Naive thymus-derived CD8-positive, alpha-beta T cell (primary cell): ENCODE results near the gene CAMK1D. TPM values are rescaled to one million over a fixed set of nuclear protein-coding genes. Genes with fewer than 3 reads are reported as not detected.
A peak's percentile ranks its signal among the peaks of the same experiment; 100 is the strongest.

Source experiments
- ATAC-seq, 2 donors: fragments of 150-1000 bp; cut with Tn5 transposase in 1 of 2; sonication (Bioruptor Pico), chemical (Tn5 transposase) in 1 of 2; 1 replicate in 1 of 2; 2 replicates in 1 of 2; pipeline ENCODE4 v1.10.0; 2021; ENCODE audit warnings: mild to moderate bottlenecking in 2 of 2, moderate library complexity in 2 of 2
- POLR2A ChIA-PET: fragments of 350-600 bp; sonication (Branson Sonifier 250); formaldehyde crosslinking; loops from one replicate; lab custom pipeline; 2021; ENCODE audit warnings: antibody characterized with exemption; lab: Charles Lee
- DNase-seq, 10 donors: peaks; one replicate each; pipeline versions ENCODE4 v3.0.0 to v3.0.0-alpha.2; 2020 to 2022
- H3K27ac Mint-ChIP-seq, 10 donors: one replicate each; pipeline ENCODE4 v1.8.0; 2020 to 2022; ENCODE audit warnings: mild to moderate bottlenecking in 10 of 10, mixed read lengths in 10 of 10, moderate library complexity in 4 of 10, inconsistent platforms in 1 of 10
- H3K27me3 Mint-ChIP-seq, 5 donors: one replicate each; pipeline ENCODE4 v1.8.0; 2021 to 2022; ENCODE audit warnings: mixed read lengths in 5 of 5
- H3K36me3 Mint-ChIP-seq, 3 donors: one replicate each; pipeline ENCODE4 v1.8.0; 2020 to 2022; ENCODE audit warnings: mixed read lengths in 3 of 3, mild to moderate bottlenecking in 2 of 3, inconsistent platforms in 1 of 3
- H3K4me1 Mint-ChIP-seq, 4 donors: one replicate each; pipeline ENCODE4 v1.8.0; 2021 to 2022; ENCODE audit warnings: mixed read lengths in 4 of 4
- H3K4me3 Mint-ChIP-seq, 10 donors: one replicate each; pipeline ENCODE4 v1.8.0; 2020 to 2022; ENCODE audit warnings: mild to moderate bottlenecking in 10 of 10, mixed read lengths in 10 of 10, moderate library complexity in 6 of 10, inconsistent platforms in 1 of 10
- H3K9me3 Mint-ChIP-seq, 9 donors: one replicate each; pipeline ENCODE4 v1.8.0; 2020 to 2022; ENCODE audit warnings: mixed read lengths in 9 of 9, mild to moderate bottlenecking in 3 of 9, inconsistent platforms in 1 of 9, moderate library complexity in 1 of 9
- polyA plus RNA-seq, 3 donors: library from polyadenylated mRNA; unstranded; fragments of 300-500 nt; fragmentation: Illumina TruSeq; gene quantifications; one replicate each; pipeline ENCODE4 v1.2.3, GENCODE V29; 2021
- total RNA-seq, 8 experiments: library from RNA in 2 of 8; stranded (reverse) in 2 of 8; gene quantifications; one replicate each; pipeline ENCODE4 v1.2.3 and lab custom pipeline; 2021 to 2026

The CAMK1D gene
- total and polyA plus RNA-seq, 5 experiments from 2014 or later, result 7.5 to 18.5 (median 12.3) TPM

GRCh38 chr10:12625393-12626023 is 276.2 kb downstream of the CAMK1D start:
- DNase-seq, result no peak
- ATAC-seq, result no peak
- peak overlapping the region in 3 of 10 donors; percentile 22 to 75 (median 31) for H3K27ac Mint-ChIP-seq
- H3K36me3 Mint-ChIP-seq, result peaks cover 0 to 7% (median 0%) of the 10 kb centered on the region in 3 donors
- H3K9me3 Mint-ChIP-seq, result peaks cover 0 to 3% (median 0%) of the 10 kb centered on the region in 9 donors
- peaks cover 9 to 24% (median 18%) of the 10 kb centered on the region in 4 donors for H3K4me1 Mint-ChIP-seq
- H3K4me3 Mint-ChIP-seq, result no peak overlapping the region
- POLR2A ChIA-PET, result interaction anchor here (0.6 to 0.7 kb wide), 3 partner anchors 31 to 135 kb away, joined by 3 to 6 read pairs (median 3); no protein-coding TSS in a partner anchor
- no peaks in the 10 kb centered on the region for H3K27me3 Mint-ChIP-seq

GRCh38 chr10:12628153-12628552 is 278.8 kb downstream of the CAMK1D start:
- POLR2A ChIA-PET, result no interaction called here
- H3K27ac Mint-ChIP-seq, result peak overlapping the region in 1 of 10 donors; percentile 5
- H3K4me3 Mint-ChIP-seq, result no peak overlapping the region
- H3K27me3 Mint-ChIP-seq, result no peaks in the 10 kb centered on the region
- H3K4me1 Mint-ChIP-seq, result peaks cover 7 to 22% (median 15%) of the 10 kb centered on the region in 4 donors
- DNase-seq (no peak), ATAC-seq (no peak)
- peaks cover 0 to 7% (median 0%) of the 10 kb centered on the region in 3 donors for H3K36me3 Mint-ChIP-seq
- H3K9me3 Mint-ChIP-seq, result peaks cover 0 to 3% (median 0%) of the 10 kb centered on the region in 9 donors

- no peak overlapping the region for H3K4me3 Mint-ChIP-seq
- peak overlapping the region in 5 of 10 donors; percentile 2 to 83 (median 24) for H3K27ac Mint-ChIP-seq
- DNase-seq (no peak), ATAC-seq (no peak)
- H3K36me3 Mint-ChIP-seq, result no peaks in the 10 kb centered on the region
- no peaks in the 10 kb centered on the region for H3K27me3 Mint-ChIP-seq
- peaks cover 7 to 26% (median 17%) of the 10 kb centered on the region in 4 donors for H3K4me1 Mint-ChIP-seq
- POLR2A ChIA-PET, result no interaction called here
- H3K9me3 Mint-ChIP-seq, result peaks cover 0 to 2% (median 0%) of the 10 kb centered on the region in 9 donors
These were observed 279.8 kb downstream of the CAMK1D start for GRCh38 chr10:12628964-12629766.

GRCh38 chr10:12629767-12630165 is 280.4 kb downstream of the CAMK1D start:
- H3K27ac Mint-ChIP-seq, result peak overlapping the region in 3 of 10 donors; percentile 7 to 47 (median 21)
- ATAC-seq, result no peak
- no peaks in the 10 kb centered on the region for H3K27me3 Mint-ChIP-seq
- H3K4me3 Mint-ChIP-seq, result no peak overlapping the region
- no peak for DNase-seq
- POLR2A ChIA-PET, result no interaction called here
- no peaks in the 10 kb centered on the region for H3K36me3 Mint-ChIP-seq
- no peaks in the 10 kb centered on the region for H3K9me3 Mint-ChIP-seq
- peaks cover 10 to 30% (median 20%) of the 10 kb centered on the region in 4 donors for H3K4me1 Mint-ChIP-seq

GRCh38 chr10:12631216-12631615 is 281.9 kb downstream of the CAMK1D start:
- no peaks in the 10 kb centered on the region for H3K9me3 Mint-ChIP-seq
- DNase-seq (no peak), ATAC-seq (no peak)
- H3K36me3 Mint-ChIP-seq, result no peaks in the 10 kb centered on the region
- no peak overlapping the region for H3K4me3 Mint-ChIP-seq
- H3K27ac Mint-ChIP-seq, result no peak overlapping the region
- POLR2A ChIA-PET, result no interaction called here
- H3K4me1 Mint-ChIP-seq, result peaks cover 16 to 44% (median 33%) of the 10 kb centered on the region in 4 donors
- no peaks in the 10 kb centered on the region for H3K27me3 Mint-ChIP-seq

GRCh38 chr10:12631787-12632562 is 282.6 kb downstream of the CAMK1D start:
- no peak for DNase-seq
- Mint-ChIP-seq H3K27me3 (no peaks in the 10 kb centered on the region), H3K4me3 (no peak overlapping the region), H3K27ac (peak overlapping the region in 2 of 10 donors; percentile 29 to 53), H3K9me3 (no peaks in the 10 kb centered on the region), H3K36me3 (no peaks in the 10 kb centered on the region), H3K4me1 (peaks cover 16 to 49% (median 40%) of the 10 kb centered on the region in 4 donors)
- POLR2A ChIA-PET, result interaction anchor here (0.6 kb wide), 1 partner anchor 59 kb away, joined by 3 read pairs; no protein-coding TSS in a partner anchor
- ATAC-seq, result no peak

- ATAC-seq (no peak), DNase-seq (no peak)
- POLR2A ChIA-PET, result no interaction called here
- Mint-ChIP-seq H3K4me1 (peaks cover 15 to 56% (median 41%) of the 10 kb centered on the region in 4 donors), H3K4me3 (peak overlapping the region in 1 of 10 donors; percentile 31), H3K9me3 (no peaks in the 10 kb centered on the region), H3K27ac (peak overlapping the region in 4 of 10 donors; percentile 75 to 88 (median 86)), H3K27me3 (no peaks in the 10 kb centered on the region), H3K36me3 (no peaks in the 10 kb centered on the region)
These were observed 284.7 kb downstream of the CAMK1D start for GRCh38 chr10:12633776-12634620.

GRCh38 chr10:12634621-12634931 is 285.2 kb downstream of the CAMK1D start:
- Mint-ChIP-seq H3K27me3 (no peaks in the 10 kb centered on the region), H3K4me3 (peak overlapping the region in 3 of 10 donors; percentile 11 to 23 (median 20)), H3K36me3 (no peaks in the 10 kb centered on the region), H3K4me1 (peaks cover 15 to 50% (median 37%) of the 10 kb centered on the region in 4 donors), H3K27ac (peak overlapping the region in 6 of 10 donors; percentile 83 to 91 (median 87)), H3K9me3 (no peaks in the 10 kb centered on the region)
- POLR2A ChIA-PET, result no interaction called here
- ATAC-seq (no peak), DNase-seq (no peak)

GRCh38 chr10:12635127-12635541 is 285.8 kb downstream of the CAMK1D start:
- peaks cover 15 to 46% (median 37%) of the 10 kb centered on the region in 4 donors for H3K4me1 Mint-ChIP-seq
- no peaks in the 10 kb centered on the region for H3K9me3 Mint-ChIP-seq
- no peaks in the 10 kb centered on the region for H3K27me3 Mint-ChIP-seq
- peak in 6 of 10 donors; percentile 4 to 31 (median 15) for DNase-seq
- peaks cover 0 to under 1% (median 0%) of the 10 kb centered on the region in 3 donors for H3K36me3 Mint-ChIP-seq
- H3K27ac Mint-ChIP-seq, result peak overlapping the region in 7 of 10 donors; percentile 39 to 91 (median 87)
- POLR2A ChIA-PET, result no interaction called here
- ATAC-seq, result peak in 1 of 2 donors; percentile 88
- H3K4me3 Mint-ChIP-seq, result peak overlapping the region in 7 of 10 donors; percentile 11 to 68 (median 23)

- H3K4me3 Mint-ChIP-seq, result no peak overlapping the region
- peaks cover 0 to 3% (median 0%) of the 10 kb centered on the region in 3 donors for H3K36me3 Mint-ChIP-seq
- H3K9me3 Mint-ChIP-seq, result no peaks in the 10 kb centered on the region
- DNase-seq, result no peak
- peaks cover 15 to 41% (median 35%) of the 10 kb centered on the region in 4 donors for H3K4me1 Mint-ChIP-seq
- no peak for ATAC-seq
- POLR2A ChIA-PET, result no interaction called here
- H3K27me3 Mint-ChIP-seq, result no peaks in the 10 kb centered on the region
- H3K27ac Mint-ChIP-seq, result peak overlapping the region in 3 of 10 donors; percentile 12 to 27 (median 14)
These were observed 287.2 kb downstream of the CAMK1D start for GRCh38 chr10:12636571-12636970.

GRCh38 chr10:12637649-12638048 is 288.3 kb downstream of the CAMK1D start:
- Mint-ChIP-seq H3K36me3 (peaks cover 0 to 3% (median 0%) of the 10 kb centered on the region in 3 donors), H3K4me1 (peaks cover 15 to 41% (median 35%) of the 10 kb centered on the region in 4 donors), H3K27ac (peak overlapping the region in 2 of 10 donors; percentile 21 to 57), H3K9me3 (no peaks in the 10 kb centered on the region), H3K4me3 (no peak overlapping the region), H3K27me3 (no peaks in the 10 kb centered on the region)
- ATAC-seq (no peak), DNase-seq (no peak)
- POLR2A ChIA-PET, result no interaction called here
